ENCODE results near the gene CEP85.

DNA sequence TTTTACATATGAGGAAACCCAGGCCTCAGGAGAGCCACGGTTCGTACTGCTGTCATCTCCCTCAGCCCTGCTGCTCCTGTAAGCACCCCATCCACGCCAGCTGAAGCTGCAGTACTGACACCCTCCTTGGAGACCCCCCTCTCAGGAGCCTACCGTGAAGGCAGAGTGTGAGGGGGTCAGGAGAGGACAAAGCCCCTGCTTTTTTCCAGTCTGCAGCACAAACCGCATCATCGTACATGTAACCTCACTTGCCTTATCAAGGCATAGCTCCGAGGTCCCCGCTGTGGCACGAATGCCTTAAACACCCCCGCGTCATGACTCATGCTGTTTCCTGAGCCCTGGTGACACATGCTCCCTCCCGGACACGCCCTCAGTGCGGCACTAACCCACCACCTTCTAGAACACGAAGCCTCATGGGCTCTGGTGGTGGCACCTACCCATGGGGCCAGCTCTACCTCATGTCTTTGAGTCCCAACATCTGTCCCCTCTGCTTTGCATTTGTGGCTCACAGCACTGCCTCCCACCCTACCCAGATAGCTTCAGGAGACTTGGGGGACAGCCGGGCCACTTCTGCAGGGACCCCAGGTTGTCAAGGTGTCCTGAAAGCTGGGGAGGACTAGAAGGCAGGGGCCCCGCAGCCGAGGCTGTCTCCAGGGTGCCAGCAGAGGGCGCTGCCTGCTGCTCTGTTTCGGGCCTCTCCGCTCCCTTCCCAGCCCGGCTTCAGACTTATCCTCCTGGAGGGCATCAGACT lies 50.8 kb downstream of the CEP85 start:
- TF ChIP-seq, protein P1, sequence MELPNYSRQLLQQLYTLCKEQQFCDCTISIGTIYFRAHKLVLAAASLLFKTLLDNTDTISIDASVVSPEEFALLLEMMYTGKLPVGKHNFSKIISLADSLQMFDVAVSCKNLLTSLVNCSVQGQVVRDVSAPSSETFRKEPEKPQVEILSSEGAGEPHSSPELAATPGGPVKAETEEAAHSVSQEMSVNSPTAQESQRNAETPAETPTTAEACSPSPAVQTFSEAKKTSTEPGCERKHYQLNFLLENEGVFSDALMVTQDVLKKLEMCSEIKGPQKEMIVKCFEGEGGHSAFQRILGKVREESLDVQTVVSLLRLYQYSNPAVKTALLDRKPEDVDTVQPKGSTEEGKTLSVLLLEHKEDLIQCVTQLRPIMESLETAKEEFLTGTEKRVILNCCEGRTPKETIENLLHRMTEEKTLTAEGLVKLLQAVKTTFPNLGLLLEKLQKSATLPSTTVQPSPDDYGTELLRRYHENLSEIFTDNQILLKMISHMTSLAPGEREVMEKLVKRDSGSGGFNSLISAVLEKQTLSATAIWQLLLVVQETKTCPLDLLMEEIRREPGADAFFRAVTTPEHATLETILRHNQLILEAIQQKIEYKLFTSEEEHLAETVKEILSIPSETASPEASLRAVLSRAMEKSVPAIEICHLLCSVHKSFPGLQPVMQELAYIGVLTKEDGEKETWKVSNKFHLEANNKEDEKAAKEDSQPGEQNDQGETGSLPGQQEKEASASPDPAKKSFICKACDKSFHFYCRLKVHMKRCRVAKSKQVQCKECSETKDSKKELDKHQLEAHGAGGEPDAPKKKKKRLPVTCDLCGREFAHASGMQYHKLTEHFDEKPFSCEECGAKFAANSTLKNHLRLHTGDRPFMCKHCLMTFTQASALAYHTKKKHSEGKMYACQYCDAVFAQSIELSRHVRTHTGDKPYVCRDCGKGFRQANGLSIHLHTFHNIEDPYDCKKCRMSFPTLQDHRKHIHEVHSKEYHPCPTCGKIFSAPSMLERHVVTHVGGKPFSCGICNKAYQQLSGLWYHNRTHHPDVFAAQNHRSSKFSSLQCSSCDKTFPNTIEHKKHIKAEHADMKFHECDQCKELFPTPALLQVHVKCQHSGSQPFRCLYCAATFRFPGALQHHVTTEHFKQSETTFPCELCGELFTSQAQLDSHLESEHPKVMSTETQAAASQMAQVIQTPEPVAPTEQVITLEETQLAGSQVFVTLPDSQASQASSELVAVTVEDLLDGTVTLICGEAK (IDR thresholded peaks at IDR 0.05) = no peak
- TF ChIP-seq, protein P1 (CRISPR knock-in tag; IDR thresholded peaks at IDR 0.05) = no peak
- no peak for TF ChIP-seq CEBPB (IDR thresholded peaks at IDR 0.05; ENCODE audit: borderline replicate concordance, low read depth, low read length)
- TF ChIP-seq CHD2 (IDR thresholded peaks at IDR 0.05; ENCODE audit: low read depth, low read length) = no peak

Measured in HepG2 (cell line).